ENCODE data around the gene CDKL5.
"Not testable (repeated sequence)": the region's sequence is repeated elsewhere in the genome, so short reads cannot be mapped to it uniquely, and the experiment has no call there.

The CDKL5 gene

DNA sequence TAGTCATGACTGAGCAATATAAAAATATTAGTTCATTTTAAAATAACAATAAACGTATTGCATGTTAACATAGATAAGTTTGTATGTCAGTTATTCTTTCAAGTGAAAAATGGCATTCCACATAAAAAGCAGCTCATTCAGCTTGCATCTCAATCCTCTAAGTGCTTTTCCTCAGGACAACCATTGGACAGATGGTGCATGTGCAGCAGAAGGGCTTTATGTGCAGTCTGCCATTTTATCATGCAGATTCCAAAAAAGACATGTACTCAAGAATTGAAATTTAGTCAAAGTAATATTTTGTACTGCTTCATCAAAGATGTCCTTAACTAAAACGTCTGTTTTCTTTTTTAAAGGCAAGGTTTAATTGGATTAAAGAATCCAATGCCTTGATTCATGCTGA is 153.1 kb downstream of the CDKL5 start:
- no peak for DNase-seq

DNA sequence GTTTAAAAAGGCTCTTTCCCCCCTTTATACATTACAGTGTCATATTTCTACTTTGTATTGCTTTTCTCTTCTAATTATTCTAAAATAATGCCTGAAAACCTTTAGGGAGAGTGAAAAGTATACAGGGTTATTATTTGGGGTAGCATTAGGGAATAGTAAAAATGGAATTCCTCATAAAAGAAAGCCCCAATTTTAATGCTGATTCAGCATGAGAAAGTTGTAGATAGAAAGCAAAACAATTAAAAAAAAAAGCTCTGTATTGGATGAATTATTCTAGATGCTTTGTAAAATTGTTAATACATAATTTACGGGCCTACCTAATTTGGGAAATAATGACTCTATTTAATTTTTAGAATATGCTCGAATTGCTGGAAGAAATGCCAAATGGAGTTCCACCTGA is 154.1 kb downstream of the CDKL5 start:
- DNase-seq: no peak

DNA sequence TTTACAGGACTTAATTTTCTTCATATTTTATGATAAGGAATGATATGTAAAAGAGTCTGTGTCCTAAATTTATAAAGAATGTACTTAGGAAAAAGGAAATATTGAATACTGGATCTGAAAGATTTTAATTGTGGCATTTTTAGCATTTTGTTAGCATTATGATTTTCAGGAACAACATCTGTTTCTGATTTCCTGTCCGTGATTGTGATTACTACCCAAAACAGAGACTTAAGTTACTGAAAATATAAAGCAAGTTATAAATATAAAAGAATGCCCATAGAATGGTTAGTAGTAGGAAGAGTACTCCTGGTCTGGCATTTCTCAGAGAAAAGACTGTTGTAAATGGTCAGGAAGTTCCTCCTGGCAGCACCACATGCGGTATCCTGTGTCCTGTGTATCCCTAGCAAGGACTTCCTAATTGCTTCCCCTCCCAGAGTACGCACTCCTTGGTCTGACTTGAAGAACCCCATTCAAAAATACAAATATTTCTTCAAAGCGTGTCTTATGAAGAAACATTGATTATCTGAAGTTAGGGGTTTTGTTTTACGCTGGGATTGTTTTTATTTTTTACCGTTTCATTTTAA is 157.6 kb downstream of the CDKL5 start:
- DNase-seq: no peak

DNA sequence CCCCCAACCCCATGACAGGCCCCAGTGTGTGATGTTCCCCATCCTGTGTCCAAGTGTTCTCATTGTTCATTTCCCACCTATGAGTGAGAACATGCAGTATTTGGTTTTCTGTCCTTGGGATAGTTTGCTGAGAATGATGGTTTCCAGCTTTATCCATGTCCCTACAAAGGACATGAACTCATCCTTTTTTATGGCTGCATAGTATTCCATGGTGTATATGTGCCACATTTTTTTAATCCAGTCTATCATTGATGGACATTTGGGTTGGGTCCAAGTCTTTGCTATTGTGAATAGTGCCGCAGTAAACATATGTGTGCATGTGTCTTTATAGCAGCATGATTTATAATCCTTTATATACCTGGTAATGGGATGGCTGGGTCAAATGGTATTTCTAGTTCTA is 163.9 kb downstream of the CDKL5 start:
- DNase-seq: not testable (repeated sequence)

DNA sequence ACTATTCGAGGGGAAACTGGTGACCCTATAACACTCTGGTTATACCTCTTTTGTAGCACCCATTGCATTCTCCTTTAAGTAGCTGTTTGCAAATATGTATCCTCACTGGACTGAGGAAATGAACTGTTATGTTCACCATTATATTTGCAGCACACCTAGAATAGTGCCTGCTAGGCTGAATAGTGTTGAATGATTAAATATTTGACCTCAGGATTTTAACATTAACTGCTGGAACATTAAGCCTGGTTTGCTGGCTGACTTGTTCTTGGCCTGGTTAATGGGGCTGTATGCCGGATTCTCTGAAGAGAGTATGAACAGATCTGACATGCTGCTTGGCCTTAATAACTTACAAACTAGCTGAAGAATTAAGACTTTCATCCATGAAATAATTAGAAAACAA is 166.4 kb downstream of the CDKL5 start:
- no peak for DNase-seq

DNA sequence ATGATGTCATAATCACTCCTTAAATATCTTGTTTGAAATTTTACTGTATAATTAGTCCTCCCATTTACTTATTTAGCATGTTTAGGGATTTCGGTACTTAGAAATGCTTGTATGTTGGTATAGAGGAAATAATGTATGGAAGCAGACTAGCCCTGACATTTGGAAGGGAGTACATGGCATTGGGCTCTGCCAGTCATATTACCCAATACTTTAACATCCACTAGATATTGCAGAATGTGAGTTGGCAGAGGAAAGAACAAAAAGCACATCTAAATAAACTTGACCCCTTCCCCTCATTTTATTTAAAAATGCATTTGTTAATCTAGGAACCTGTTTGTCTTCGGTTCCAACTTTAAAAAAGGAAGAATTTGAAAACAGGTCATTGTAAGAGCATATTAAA is 168.7 kb downstream of the CDKL5 start:
- no peak for DNase-seq

DNA sequence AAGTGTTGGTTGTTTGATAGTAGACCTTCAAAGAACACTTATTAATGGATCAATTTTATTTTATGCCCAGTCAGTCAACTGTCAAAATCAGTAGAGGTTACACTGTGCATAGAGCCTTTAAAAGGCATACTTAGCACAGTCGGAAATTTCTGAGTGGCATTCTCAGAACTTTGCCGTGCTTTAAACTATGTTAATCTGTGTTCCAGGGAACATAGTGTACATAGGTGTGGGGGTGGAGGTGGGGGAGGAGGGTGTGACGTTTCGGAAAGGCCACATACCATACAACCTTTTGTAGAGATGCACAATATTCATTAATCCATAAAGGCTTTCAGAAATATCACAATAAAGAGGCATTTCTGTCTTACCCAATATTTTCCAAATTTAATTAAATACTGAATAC is 170.7 kb downstream of the CDKL5 start:
- no peak for DNase-seq

DNA sequence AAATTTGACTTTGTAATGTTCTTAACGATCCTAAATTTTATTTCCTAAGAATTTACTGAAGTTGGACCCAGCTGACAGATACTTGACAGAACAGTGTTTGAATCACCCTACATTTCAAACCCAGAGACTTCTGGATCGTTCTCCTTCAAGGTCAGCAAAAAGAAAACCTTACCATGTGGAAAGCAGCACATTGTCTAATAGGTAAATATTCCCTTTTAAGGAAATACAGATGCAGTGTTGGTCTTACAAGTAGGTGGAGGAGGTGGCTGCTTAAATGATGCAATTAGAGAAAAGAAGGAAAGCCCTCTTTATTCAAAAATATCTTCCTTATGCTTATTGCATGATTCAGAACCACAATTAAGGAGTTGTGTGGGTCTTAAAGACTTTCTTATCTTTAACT is 173.0 kb downstream of the CDKL5 start:
- DNase-seq: no peak

DNA sequence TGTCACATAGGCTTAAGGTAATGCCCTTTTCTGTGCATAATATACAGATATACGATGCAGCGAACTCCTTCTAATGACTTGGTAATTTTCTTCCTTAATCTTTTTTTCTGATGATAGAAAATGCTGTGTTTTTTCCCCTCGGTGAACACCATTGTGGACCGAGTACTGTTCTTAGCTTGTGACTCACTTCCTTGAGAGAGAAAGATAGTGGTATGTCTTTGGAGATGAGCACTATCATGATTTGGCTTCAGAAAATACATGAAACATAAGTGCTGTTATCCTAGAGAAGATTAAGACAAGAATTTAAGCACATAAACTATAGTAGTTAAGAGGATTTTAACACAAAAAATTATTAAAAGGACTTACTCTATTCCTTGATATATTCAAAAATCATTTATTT is 182.6 kb downstream of the CDKL5 start:
- no peak for DNase-seq

DNA sequence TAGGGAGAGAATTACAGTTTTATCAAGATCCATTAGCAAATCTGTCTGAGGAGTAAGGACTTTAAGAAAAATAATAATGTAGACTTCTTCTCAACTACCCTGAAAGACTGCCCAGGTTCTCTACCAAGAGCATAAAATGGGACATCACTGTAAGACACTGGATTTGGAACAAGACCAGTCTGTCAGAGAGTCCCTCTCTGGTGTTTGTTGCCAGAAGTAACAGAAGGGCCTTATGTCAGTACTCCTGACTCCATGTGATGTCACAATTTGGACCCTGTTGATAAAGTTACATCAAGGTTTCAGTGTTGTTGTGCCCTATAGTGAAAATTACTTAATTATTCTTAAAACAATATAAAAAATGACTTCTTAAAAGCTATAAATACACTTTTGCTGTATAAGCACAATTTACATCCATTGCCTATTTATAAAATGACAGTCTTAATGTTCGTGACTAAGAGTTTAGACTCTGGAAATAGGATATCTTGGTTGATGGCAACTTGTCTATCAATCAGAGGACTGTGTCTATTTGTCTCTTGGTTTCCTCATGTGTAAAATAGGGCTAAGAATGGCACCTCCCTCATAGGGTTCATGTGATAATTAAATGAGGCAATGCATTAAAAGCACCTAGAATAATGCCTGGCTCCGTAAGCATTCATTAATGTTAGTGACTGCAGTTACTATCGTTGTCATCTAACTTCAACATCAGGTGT is 188.7 kb downstream of the CDKL5 start:
- DNase-seq: no peak

DNA sequence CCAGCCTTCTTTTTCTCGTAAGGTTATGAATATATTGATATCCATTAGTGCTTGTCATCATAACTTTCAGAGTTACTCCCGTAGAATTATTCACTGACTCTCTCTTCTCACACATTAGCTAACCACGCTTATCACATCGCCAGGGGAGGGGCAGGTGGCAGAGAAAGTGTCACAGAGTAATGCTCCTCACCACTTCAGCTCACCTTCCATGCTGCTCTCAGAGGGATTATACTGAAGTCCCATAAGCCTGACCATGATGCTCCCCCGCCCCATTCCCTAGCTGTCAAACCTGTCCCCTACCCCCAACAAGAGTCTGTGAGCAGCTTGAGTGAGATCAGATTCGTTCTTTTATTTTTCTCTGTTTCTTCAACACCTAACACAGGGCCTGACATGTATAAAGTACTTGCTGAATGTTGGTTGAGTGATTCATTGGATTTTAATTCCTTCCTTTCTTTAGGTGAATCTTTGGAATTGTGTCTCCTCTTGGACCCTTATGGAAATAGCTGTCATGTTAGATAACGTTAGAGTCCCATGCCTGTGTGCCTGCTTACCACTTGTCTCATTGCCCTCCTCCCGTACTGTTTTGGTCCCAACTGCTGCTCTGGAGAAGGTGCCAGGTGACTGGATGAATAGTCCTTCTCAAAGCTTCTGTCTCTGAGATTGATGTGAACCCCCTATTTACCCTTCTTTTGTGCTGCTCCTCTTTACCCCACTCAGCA is 191.4 kb downstream of the CDKL5 start:
- DNase-seq: no peak

DNA sequence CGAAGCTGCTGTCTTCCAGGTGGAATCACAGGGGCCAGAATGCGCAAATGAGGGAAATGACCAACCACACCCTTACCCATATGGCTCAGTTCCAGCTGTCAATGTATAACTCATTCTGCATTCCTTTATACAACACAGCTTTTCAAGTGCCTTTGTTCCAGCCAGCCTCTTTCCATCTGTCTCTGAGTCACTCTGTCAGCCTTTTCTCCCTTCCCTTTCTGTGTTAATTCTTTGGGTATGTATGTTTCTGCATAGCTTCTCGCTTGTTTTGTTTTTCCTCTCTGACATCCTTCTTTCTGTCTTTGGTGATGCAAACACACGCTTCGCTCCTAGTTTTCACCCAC is 192.0 kb downstream of the CDKL5 start:
- no peak for DNase-seq

DNA sequence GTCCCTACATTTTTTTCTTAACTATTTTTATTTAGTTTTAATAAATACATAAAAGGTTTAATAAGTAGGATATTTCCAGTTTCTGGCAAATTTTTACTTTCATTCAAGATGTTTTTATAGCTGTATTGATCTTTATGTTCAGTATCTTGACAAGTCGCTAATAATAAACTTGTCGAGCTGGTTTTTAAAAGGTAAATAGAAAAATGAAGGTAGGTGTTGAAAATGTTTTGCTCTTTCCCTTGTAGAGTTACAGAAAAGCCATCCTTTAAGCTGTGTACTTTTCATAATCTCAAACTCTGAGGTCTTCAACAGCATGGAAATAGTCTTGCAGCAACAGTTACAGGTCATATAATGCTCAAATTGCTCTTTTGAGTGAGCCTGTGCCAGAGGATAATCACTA is 193.9 kb downstream of the CDKL5 start:
- DNase-seq: no peak

DNA sequence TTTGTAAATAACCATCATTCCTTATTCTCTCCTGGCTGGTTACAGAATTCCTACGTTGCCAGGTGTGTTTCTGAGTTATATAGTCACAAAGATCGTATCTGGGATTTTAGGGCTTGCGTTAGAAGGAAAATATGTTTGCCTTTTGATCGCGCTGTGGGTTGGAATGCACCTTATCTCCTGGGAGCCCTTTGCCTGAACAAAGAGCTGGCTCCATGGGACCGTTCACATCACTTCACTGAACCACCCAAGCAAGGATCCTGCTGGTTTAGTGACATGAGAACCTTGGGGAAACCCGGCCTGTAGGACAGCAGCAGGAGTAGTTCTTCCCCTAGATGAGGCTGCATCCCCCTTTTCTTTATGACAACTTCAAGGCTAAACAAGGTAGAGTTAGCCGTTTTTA is 194.9 kb downstream of the CDKL5 start:
- no peak for DNase-seq

DNA sequence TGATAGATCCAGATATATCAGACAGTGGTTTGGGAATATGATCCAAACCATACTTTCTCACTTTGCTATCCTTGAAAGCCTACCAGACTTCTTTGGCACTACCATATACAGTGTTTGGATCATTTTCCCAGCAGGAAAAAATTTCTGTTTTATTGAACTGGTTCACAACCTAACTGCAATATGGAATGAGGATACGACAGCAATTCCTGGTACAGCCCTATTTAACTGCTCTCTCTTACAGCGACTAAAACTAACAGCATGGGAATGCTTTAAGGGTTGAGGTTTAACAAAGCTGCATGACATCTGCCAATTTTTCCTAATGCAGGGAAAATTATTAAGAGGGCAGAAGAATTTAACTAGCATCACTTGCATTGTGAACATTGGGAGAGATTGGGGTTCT is 199.2 kb downstream of the CDKL5 start:
- DNase-seq: no peak

DNA sequence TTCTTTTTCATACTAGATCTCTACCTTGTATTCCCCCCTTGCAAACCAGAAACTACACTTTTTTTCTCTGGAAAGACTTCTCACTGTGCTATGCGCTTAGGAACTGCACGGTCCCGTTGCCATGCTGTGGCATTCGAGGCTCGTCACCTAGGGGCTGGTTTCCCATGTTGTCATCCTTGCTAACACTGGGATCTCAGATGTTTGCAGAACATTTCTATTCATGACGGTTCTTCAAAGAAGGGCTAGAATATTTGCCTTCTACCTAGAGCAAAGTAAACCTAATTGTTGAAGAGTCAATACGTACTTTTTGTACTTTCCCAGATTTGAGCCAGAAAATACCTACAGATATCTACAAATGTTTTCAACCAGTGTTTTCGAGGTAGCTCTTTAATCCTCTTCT is 205.5 kb downstream of the CDKL5 start:
- DNase-seq: no peak

DNA sequence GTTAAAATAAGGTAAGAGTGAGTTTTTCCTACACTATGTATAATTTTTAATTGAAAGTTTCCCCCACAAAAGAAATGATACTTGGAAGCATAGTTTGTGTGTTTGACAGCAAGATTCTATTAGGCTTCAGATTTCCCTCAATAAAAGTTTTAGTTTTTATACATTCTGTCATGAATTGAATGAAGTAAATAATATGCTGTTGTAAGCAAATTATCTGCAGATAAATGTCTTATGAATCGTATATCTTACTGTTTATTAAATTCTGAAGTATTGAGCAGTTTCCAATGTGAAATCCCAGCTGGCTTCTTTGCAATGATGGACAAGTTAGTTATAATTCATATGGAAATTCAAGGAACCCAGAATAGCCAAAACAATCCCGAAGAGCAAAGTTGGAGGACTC is 213.0 kb downstream of the CDKL5 start:
- no peak for DNase-seq

DNA sequence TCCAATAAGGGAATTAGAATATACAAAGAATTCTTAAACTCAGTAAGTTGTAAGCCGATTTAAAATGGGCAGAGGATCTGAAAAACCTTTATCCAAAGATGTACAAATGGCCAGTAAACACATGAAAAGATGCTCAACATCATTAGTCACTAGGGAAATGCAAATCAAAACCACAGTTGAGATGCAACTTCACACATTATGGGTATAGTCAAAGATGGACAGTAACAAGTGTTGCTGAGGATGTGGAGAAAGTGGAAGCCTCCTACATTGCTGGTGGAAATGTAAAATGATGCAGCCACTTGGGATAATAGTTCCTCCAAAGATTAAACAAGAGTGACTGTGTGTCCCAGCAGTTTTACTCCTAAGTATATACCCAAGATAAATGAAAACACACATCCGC is 213.9 kb downstream of the CDKL5 start:
- no peak for DNase-seq

DNA sequence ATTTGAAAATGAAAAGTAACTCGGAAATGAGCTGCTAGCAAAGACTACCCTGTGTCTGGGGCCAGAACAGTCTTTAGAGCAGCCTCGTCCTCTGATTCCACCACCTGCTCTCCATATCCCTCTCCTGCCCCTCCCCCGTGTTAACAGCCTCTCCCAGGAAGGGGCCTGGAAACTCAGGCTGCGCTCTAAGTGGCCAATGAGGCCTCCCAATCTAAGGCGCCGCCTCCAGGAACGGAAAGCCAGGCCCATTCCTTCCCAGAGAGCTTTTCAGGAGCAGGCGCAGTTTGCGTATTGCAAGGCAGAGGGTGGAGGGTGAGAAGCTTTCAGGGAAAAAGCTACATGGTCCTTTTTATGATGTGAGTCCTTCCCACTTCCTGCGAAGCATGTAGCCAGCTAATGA is 215.3 kb downstream of the CDKL5 start:
- no peak for DNase-seq

DNA sequence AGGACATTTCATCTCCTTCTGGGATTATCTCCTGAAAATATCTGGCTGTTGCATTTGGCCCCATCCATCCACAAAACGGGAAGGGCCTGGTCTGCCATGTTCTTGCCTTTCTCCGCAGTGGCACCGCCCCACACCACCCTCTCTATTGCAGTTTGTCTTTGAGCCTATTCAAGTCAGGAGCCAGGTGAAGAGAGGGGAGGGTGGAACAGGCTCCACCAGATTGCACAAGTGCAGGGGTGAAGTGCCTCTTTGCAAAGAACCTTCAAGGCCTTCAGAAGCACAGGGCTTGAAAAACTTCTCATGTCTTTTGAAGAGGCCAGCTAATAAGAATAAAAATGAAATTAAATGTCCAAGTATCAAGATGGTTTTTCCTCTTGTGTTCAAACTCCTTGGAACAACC is 217.8 kb downstream of the CDKL5 start:
- DNase-seq: no peak

DNA sequence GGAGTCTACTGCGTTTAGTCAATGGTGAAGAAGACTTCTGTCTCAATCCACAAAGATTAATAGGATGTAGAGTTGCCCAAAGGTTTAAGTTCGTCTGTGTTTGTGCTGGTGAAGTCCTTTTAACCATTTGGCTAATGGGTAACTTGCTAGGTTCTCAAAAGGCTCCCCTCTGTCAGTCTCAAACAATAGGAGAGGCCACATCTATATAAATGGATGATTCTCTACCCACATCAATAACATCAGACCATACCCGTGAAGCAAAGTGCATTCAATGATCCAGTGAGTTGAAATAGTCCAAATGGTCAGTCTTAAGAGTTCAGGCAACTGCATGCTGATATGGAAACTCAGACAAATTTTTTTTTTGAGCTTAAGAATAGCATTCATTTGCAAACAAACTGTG is 218.4 kb downstream of the CDKL5 start:
- DNase-seq: no peak

DNA sequence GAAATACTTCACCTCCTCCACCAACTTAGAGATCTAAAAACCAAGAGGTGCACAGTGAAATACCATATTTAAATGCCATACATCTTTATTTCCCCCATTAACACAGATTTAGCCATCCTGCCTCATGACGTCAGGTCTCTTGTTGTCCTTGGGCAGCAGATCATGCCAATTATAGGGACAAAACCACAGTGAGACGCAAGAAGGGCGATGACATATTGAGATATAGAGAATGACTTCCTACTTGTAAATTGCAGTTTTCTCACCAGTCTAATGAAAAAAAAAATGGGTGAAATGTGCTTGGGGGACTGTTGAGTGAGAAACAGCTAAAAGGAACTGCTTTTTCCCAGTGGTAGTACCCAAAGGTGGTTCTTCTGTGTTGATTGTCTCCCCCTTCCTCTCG is 222.2 kb downstream of the CDKL5 start:
- no peak for DNase-seq

DNA sequence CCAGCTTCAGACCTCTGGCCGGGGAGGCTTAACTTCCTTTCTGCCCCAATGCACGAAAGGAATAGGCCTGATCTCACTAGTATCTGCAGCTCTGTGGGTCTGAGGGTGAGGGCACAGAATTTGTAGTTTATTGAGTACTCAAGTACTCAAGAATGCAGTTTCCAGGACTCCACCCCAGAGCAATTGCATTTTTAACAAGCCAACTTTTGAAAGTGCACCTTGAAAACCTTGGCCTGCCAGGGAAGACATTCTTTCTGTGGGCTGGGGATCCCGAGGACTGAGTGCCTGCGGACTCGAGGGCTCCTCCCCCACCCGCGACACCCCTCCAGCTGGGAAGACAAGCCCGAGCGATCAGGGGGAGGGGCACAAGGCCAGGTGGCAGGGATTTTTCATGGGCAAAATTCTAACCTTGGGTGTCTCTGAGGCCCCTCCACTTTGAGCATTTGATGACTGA is 224.1 kb downstream of the CDKL5 start:
- no peak for DNase-seq

DNA sequence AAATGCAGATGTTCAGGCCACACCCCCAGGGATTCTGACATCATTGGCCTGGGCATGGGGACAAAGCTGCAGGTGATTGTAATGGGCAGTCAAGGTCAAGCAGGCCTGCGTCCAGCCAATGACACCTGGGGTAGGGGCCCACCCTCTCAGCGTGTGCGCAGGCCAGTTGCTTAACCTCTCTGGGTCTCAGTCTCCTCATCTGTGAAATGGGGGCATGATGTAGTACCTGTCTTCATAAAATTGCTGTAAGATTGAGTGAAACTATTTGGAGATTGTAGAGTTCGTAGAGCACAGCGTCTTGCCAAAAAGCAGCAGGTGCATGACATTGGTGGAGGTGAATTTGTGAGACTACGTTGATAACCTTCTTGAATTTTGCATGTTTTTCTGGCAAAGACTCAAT is 225.3 kb downstream of the CDKL5 start:
- DNase-seq: no peak

DNA sequence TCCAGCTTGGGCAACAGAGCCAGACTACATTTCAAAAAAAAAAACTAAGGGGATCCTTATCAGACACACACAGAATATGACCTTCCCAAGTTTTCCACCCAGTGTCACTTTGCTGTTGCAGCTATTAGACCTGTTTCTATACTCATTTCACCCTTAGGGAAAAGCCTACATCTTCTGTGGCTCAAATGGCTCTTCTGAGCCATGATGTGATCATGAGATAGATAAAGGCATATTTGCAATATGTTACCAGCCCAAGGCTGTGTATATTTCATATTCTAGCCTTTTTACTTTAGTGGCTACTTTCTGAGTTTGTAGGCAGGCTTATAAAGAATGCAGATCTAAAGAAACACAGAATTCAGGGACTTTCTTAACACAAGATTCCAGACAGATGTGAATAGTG is 227.2 kb downstream of the CDKL5 start:
- DNase-seq: no peak
